ENCODE measurements around the gene TAC3.
A peak's percentile ranks its signal among the peaks of the same experiment; 100 is the strongest.
"Not testable (repeated sequence)": the region's sequence is repeated elsewhere in the genome, so short reads cannot be mapped to it uniquely, and the experiment has no call there.

TAC3 gene

GRCh38 chr12:57001448-57001906, 14.9 kb downstream of the TAC3 start:
- peak; percentile 67 to 78 for DNase-seq

- no peak for DNase-seq
Observed at GRCh38 chr12:57000393-57000792, 15.9 kb downstream of the TAC3 start.

- DNase-seq = no peak
Observed at GRCh38 chr12:56999456-56999855, 16.9 kb downstream of the TAC3 start.

- DNase-seq = peak in 1 of 2 experiments; percentile 38
Observed at GRCh38 chr12:56998981-56999380, 17.3 kb downstream of the TAC3 start.

- DNase-seq = no peak
Observed at GRCh38 chr12:56998316-56998715, 18.0 kb downstream of the TAC3 start.

GRCh38 chr12:56996793-56997545, 19.4 kb downstream of the TAC3 start:
- DNase-seq = no peak

- no peak for DNase-seq
Observed at GRCh38 chr12:56995930-56996496, 20.3 kb downstream of the TAC3 start.

GRCh38 chr12:56995201-56995929, 21.0 kb downstream of the TAC3 start:
- DNase-seq = no peak

GRCh38 chr12:56994231-56994746, 22.0 kb downstream of the TAC3 start:
- DNase-seq = no peak

- DNase-seq = no peak
Observed at GRCh38 chr12:56993346-56993745, 23.0 kb downstream of the TAC3 start.

- DNase-seq = no peak
Observed at GRCh38 chr12:56991319-56992246, 24.7 kb downstream of the TAC3 start.

- no peak for DNase-seq
Observed at GRCh38 chr12:56990648-56991318, 25.5 kb downstream of the TAC3 start.

- DNase-seq = no peak
Observed at GRCh38 chr12:56989861-56990610, 26.3 kb downstream of the TAC3 start.

GRCh38 chr12:56988207-56988739, 28.1 kb downstream of the TAC3 start:
- no peak for DNase-seq

- peak; percentile 59 to 76 for DNase-seq
Observed at GRCh38 chr12:56987551-56988053, 28.7 kb downstream of the TAC3 start.

GRCh38 chr12:56987011-56987410, 29.3 kb downstream of the TAC3 start:
- DNase-seq = no peak

- not testable (repeated sequence) for DNase-seq
Observed at GRCh38 chr12:56985714-56986113, 30.6 kb downstream of the TAC3 start.

- DNase-seq = no peak
Observed at GRCh38 chr12:56983386-56983785, 32.9 kb downstream of the TAC3 start.

GRCh38 chr12:56982578-56983236, 33.6 kb downstream of the TAC3 start:
- DNase-seq = not testable (repeated sequence)

GRCh38 chr12:56980941-56981530, 35.3 kb downstream of the TAC3 start:
- no peak for DNase-seq

Measured in stimulated activated CD4-positive, alpha-beta T cell treated with anti-CD3 and anti-CD28 coated beads, Interleukin-4, amount 100 ng/mL, for 4 hours (primary cell).